ENCODE measurements around the gene CCDC192. TPM values are rescaled to one million over a fixed set of nuclear protein-coding genes. Genes with fewer than 3 reads are reported as not detected.

CCDC192 gene
- total RNA-seq, 1 experiment from 2014 or later = 0.52 TPM

GRCh38 chr5:127832067-127832466, 128.9 kb downstream of the CCDC192 start:
- ChIA-PET CTCF (no interaction called here), POLR2A (no interaction called here)
- no peaks in the 10 kb centered on the region for H3K27me3 Mint-ChIP-seq (ENCODE audit: low read depth)
- H3K4me3 Mint-ChIP-seq = no peak overlapping the region
- TF ChIP-seq SMAD4 (CRISPR knock-in tag; IDR thresholded peaks at IDR 0.05) = no peak
- TF ChIP-seq CREB1 (CRISPR knock-in tag; IDR thresholded peaks at IDR 0.05) = no peak
- TF ChIP-seq ZNF219 (CRISPR knock-in tag; IDR thresholded peaks at IDR 0.05; ENCODE audit: borderline replicate concordance) = no peak
- TF ChIP-seq CTCF (IDR thresholded peaks at IDR 0.05) = no peak
- TF ChIP-seq SMAD3 (CRISPR knock-in tag; IDR thresholded peaks at IDR 0.05; ENCODE audit: borderline replicate concordance) = no peak
- no peak for TF ChIP-seq GRHL2 (CRISPR knock-in tag; IDR thresholded peaks at IDR 0.05; ENCODE audit: insufficient replicate concordance, severe bottlenecking)
- no peak for TF ChIP-seq ATF6 (CRISPR knock-in tag; IDR thresholded peaks at IDR 0.05)
- TF ChIP-seq ZBTB21 (CRISPR knock-in tag; IDR thresholded peaks at IDR 0.05; ENCODE audit: borderline replicate concordance) = no peak
- TF ChIP-seq FOXK1 (CRISPR knock-in tag; IDR thresholded peaks at IDR 0.05) = no peak
- TF ChIP-seq ELF4 (CRISPR knock-in tag; IDR thresholded peaks at IDR 0.05; ENCODE audit: low read depth) = no peak
- TF ChIP-seq FOXP4 (CRISPR knock-in tag; IDR thresholded peaks at IDR 0.05) = no peak
- TF ChIP-seq ESRRA (CRISPR knock-in tag; IDR thresholded peaks at IDR 0.05; ENCODE audit: borderline replicate concordance) = no peak
- TF ChIP-seq PRDM15 (CRISPR knock-in tag; IDR thresholded peaks at IDR 0.05) = no peak
- no peak for TF ChIP-seq RORB (CRISPR knock-in tag; IDR thresholded peaks at IDR 0.05)
- no peak for TF ChIP-seq IRF1 (CRISPR knock-in tag; IDR thresholded peaks at IDR 0.05)
- TF ChIP-seq ZSCAN18 (CRISPR knock-in tag; IDR thresholded peaks at IDR 0.05) = no peak
- ATAC-seq = no peak
- peaks cover 11% of the 10 kb centered on the region for H3K9me3 Mint-ChIP-seq
- no peaks in the 10 kb centered on the region for H3K4me1 Mint-ChIP-seq
- no peak overlapping the region for H3K27ac Mint-ChIP-seq
- DNase-seq (ENCODE audit: low spot score) = no peak
- H3K36me3 Mint-ChIP-seq = peaks cover 6% of the 10 kb centered on the region; the same call in 1 of the 2 replicates

All from WTC11 (cell line).